H1 (cell line): ENCODE results near the gene ASB3. TPM values are rescaled to one million over a fixed set of nuclear protein-coding genes. Genes with fewer than 3 reads are reported as not detected.

Source experiments
- CTCF ChIA-PET: fragments of 300-600 bp; sonication (Branson Sonifier 250); formaldehyde crosslinking; loops from one replicate; lab custom pipeline; 2021; ENCODE audit not compliant: partially characterized antibody; lab: Charles Lee
- POLR2A ChIA-PET: fragments of 300-600 bp; sonication (Branson Sonifier 250); formaldehyde crosslinking; loops from one replicate; lab custom pipeline; 2021; ENCODE audit warnings: inconsistent platforms; ENCODE audit not compliant: partially characterized antibody; lab: Charles Lee
- DNase-seq, 2 experiments: peaks; one replicate each; pipeline versions ENCODE4 v3.0.0 to v3.0.0-alpha.2; 2010 to 2022; ENCODE audit warnings: low spot score in 2 of 2, low read depth in 1 of 2, mixed read lengths in 1 of 2
- FAIRE-seq: peaks from 2 replicates; lab custom pipeline; 2011; peaks lifted over from hg19 to GRCh38; lab: Jason Lieb, UNC
- H2AFZ ChIP-seq: 2 replicates; pipeline ENCODE4 v1.8.1; 2012; ENCODE audit warnings: low read length, inconsistent platforms
- H2AK5ac ChIP-seq: 2 replicates; pipeline ENCODE4 v1.6.1; 2013; ENCODE audit warnings: low read depth, low read length
- H2BK120ac ChIP-seq: replicated peaks from 2 replicates; pipeline ENCODE3; 2013; ENCODE audit warnings: low read depth, low read length, inconsistent platforms
- H2BK12ac ChIP-seq: 2 replicates; pipeline ENCODE4 v1.6.1; 2013; ENCODE audit warnings: low read depth, low read length
- H2BK15ac ChIP-seq: 2 replicates; pipeline ENCODE4 v1.6.1; 2013; ENCODE audit warnings: low read length
- H2BK20ac ChIP-seq: 2 replicates; pipeline ENCODE4 v1.6.1; 2013; ENCODE audit warnings: low read length
- H2BK5ac ChIP-seq: 2 replicates; pipeline ENCODE4 v1.6.1; 2013; ENCODE audit warnings: low read depth, low read length
- H3K14ac ChIP-seq: 2 replicates; pipeline ENCODE4 v1.6.1; 2013; ENCODE audit warnings: inconsistent platforms; ENCODE audit not compliant: insufficient read length
- H3K18ac ChIP-seq: 2 replicates; pipeline ENCODE4 v1.6.1; 2013; ENCODE audit warnings: low read length; ENCODE audit errors: extremely low read depth
- H3K23ac ChIP-seq: 2 replicates; pipeline ENCODE4 v1.6.1; 2013; ENCODE audit warnings: inconsistent platforms; ENCODE audit not compliant: insufficient read length
- H3K23me2 ChIP-seq: 2 replicates; pipeline ENCODE4 v1.6.1; 2013; ENCODE audit warnings: low read depth, low read length
- H3K27ac ChIP-seq: 2 replicates; pipeline ENCODE4 v1.6.1; 2011; ENCODE audit warnings: low read depth, low read length, inconsistent platforms
- H3K27me3 ChIP-seq, 4 experiments: replicated peaks in 1 of 4; 1 replicate in 1 of 4; 2 replicates in 3 of 4; pipeline versions ENCODE4 v1.6.1 to v1.8.1; 2011 to 2013; ENCODE audit warnings: low read length in 3 of 4, mild to moderate bottlenecking in 3 of 4, inconsistent platforms in 2 of 4, mixed read lengths in 2 of 4, moderate library complexity in 1 of 4; ENCODE audit not compliant: control insufficient read depth in 3 of 4, insufficient read depth in 3 of 4; ENCODE audit errors: extremely low read depth in 1 of 4
- H3K36me3 ChIP-seq, 4 experiments: 2 replicates each; pipeline versions ENCODE4 v1.6.1 to v1.8.1; 2011 to 2013; ENCODE audit warnings: mild to moderate bottlenecking in 4 of 4, low read length in 3 of 4, moderate library complexity in 2 of 4, control low read depth in 1 of 4, inconsistent platforms in 1 of 4; ENCODE audit not compliant: insufficient read depth in 4 of 4, control insufficient read depth in 2 of 4
- H3K4ac ChIP-seq: replicated peaks from 2 replicates; pipeline ENCODE3; 2013; ENCODE audit warnings: low read length, low read depth, mixed read lengths, inconsistent platforms; ENCODE audit not compliant: insufficient read length
- H3K4me1 ChIP-seq, 4 experiments: replicated peaks in 1 of 4; 1 replicate in 1 of 4; 2 replicates in 3 of 4; pipeline versions ENCODE4 v1.6.1 to v1.8.1; 2011 to 2013; ENCODE audit warnings: low read length in 3 of 4, inconsistent platforms in 2 of 4, mixed read lengths in 1 of 4; ENCODE audit not compliant: insufficient read depth in 4 of 4, control insufficient read depth in 3 of 4
- H3K4me2 ChIP-seq, 2 experiments: 2 replicates each; pipeline versions ENCODE4 v1.6.1 to v1.8.1; 2011 to 2013; ENCODE audit warnings: low read depth in 2 of 2, low read length in 2 of 2, control low read depth in 1 of 2, inconsistent platforms in 1 of 2, mild to moderate bottlenecking in 1 of 2; ENCODE audit not compliant: insufficient read depth in 1 of 2
- H3K4me3 ChIP-seq, 4 experiments: fragments of 200-600, 300-600 bp in 1 of 4; sonication (generic), shearing (Covaris generic), sonication (Bioruptor Twin) in 1 of 4; 2 replicates each; pipeline versions ENCODE4 v1.5.1 to v1.8.1; 2011 to 2016; ENCODE audit warnings: low read length in 4 of 4, low read depth in 3 of 4, control low read depth in 2 of 4, inconsistent platforms in 2 of 4, mild to moderate bottlenecking in 2 of 4, mixed read lengths in 1 of 4, moderate library complexity in 1 of 4; ENCODE audit not compliant: insufficient read depth in 2 of 4; ENCODE audit errors: extremely low read depth in 1 of 4
- H3K56ac ChIP-seq: replicated peaks from 2 replicates; pipeline ENCODE3; 2013; ENCODE audit warnings: low read depth, mild to moderate bottlenecking, mixed read lengths, low read length, inconsistent platforms; ENCODE audit not compliant: insufficient read length
- H3K79me1 ChIP-seq: 2 replicates; pipeline ENCODE4 v1.6.1; 2013; ENCODE audit warnings: low read depth, low read length, control low read depth
- H3K79me2 ChIP-seq, 2 experiments: 2 replicates each; pipeline versions ENCODE4 v1.6.1 to v1.8.1; 2012 to 2013; ENCODE audit warnings: low read length in 2 of 2, mild to moderate bottlenecking in 2 of 2, inconsistent platforms in 1 of 2; ENCODE audit not compliant: insufficient read depth in 2 of 2, control insufficient read depth in 1 of 2
- H3K9ac ChIP-seq, 4 experiments: replicated peaks in 1 of 4; 1 replicate in 1 of 4; 2 replicates in 3 of 4; pipeline versions ENCODE4 v1.6.1 to v1.8.1; 2011 to 2013; ENCODE audit warnings: low read depth in 3 of 4, low read length in 3 of 4, control low read depth in 2 of 4, mild to moderate bottlenecking in 2 of 4, moderate library complexity in 2 of 4, inconsistent platforms in 1 of 4; ENCODE audit errors: extremely low read depth in 1 of 4
- H3K9me3 ChIP-seq, 2 experiments: 2 replicates each; pipeline versions ENCODE4 v1.6.1 to v1.8.1; 2012 to 2013; ENCODE audit warnings: mild to moderate bottlenecking in 2 of 2, moderate library complexity in 2 of 2, control low read depth in 1 of 2, inconsistent platforms in 1 of 2, low read depth in 1 of 2, low read length in 1 of 2, mixed read lengths in 1 of 2; ENCODE audit not compliant: insufficient read depth in 2 of 2
- H4K20me1 ChIP-seq, 2 experiments: replicated peaks in 1 of 2; 2 replicates each; pipeline versions ENCODE3 to v1.8.1; 2011 to 2013; ENCODE audit warnings: inconsistent platforms in 2 of 2, low read length in 2 of 2, mild to moderate bottlenecking in 1 of 2; ENCODE audit not compliant: insufficient read depth in 2 of 2, control insufficient read depth in 1 of 2
- H4K5ac ChIP-seq: 2 replicates; pipeline ENCODE4 v1.6.1; 2013; ENCODE audit warnings: low read length, low read depth, mixed read lengths, inconsistent platforms; ENCODE audit not compliant: insufficient read length
- H4K8ac ChIP-seq: 2 replicates; pipeline ENCODE4 v1.8.0; 2013; ENCODE audit warnings: mild to moderate bottlenecking, moderate library complexity, low read length, inconsistent platforms; ENCODE audit not compliant: insufficient read depth; ENCODE audit errors: extremely low read depth
- H4K91ac ChIP-seq: replicated peaks from 2 replicates; pipeline ENCODE3; 2013; ENCODE audit warnings: low read length, mixed read lengths, inconsistent platforms; ENCODE audit not compliant: insufficient read length
- ASH2L ChIP-seq: fragments of 200-600, 300-600 bp; sonication (generic); IDR thresholded peaks from one replicate; pipeline ENCODE4 v1.7.1; 2017; ENCODE audit warnings: low read length
- CEBPB ChIP-seq: IDR thresholded peaks from 2 replicates; pipeline ENCODE4 v1.6.1; 2012; ENCODE audit warnings: low read depth, low read length
- EZH2 ChIP-seq: fragments of 200-600 bp; sonication (generic); IDR thresholded peaks from 2 replicates; pipeline ENCODE4 v1.7.1; 2012; ENCODE audit warnings: low read depth, mild to moderate bottlenecking, moderate library complexity, low read length, inconsistent platforms; ENCODE audit not compliant: severe bottlenecking
- GABPA ChIP-seq: IDR thresholded peaks from 2 replicates; pipeline ENCODE4 v1.6.1; 2011; ENCODE audit warnings: mild to moderate bottlenecking, low read length, moderate library complexity, borderline replicate concordance; ENCODE audit not compliant: insufficient read depth
- KDM1A ChIP-seq: fragments of 200-600, 300-600 bp; sonication (generic); IDR thresholded peaks from 2 replicates; pipeline ENCODE4 v1.7.1; 2016; ENCODE audit warnings: mild to moderate bottlenecking, low read length, borderline replicate concordance
- NRF1 ChIP-seq: IDR thresholded peaks from 2 replicates; pipeline ENCODE4 v1.6.1; 2011; ENCODE audit warnings: mild to moderate bottlenecking, low read depth, low read length, improper control_type of control experiment
- SIN3A ChIP-seq, 2 experiments: IDR thresholded peaks in 1 of 2; conservative IDR thresholded peaks in 1 of 2; 2 replicates each; pipeline ENCODE4 v1.6.1; 2011 to 2012; ENCODE audit warnings: low read length in 2 of 2, improper control_type of control experiment in 1 of 2, low read depth in 1 of 2, mild to moderate bottlenecking in 1 of 2
- SUZ12 ChIP-seq: fragments of 200-600 bp; sonication (generic); IDR thresholded peaks from 2 replicates; pipeline ENCODE4 v1.6.1; 2012; ENCODE audit warnings: mild to moderate bottlenecking, inconsistent platforms, low read length, moderate library complexity, mixed read lengths
- TAF1 ChIP-seq: IDR thresholded peaks from 2 replicates; pipeline ENCODE4 v1.6.1; 2011; ENCODE audit warnings: mild to moderate bottlenecking, low read depth, low read length
- TAF7 ChIP-seq: optimal IDR thresholded peaks from 2 replicates; pipeline ENCODE3; 2011; ENCODE audit warnings: low read depth, mild to moderate bottlenecking, inconsistent platforms, low read length, moderate library complexity, borderline replicate concordance
- TCF12 ChIP-seq: IDR thresholded peaks from 2 replicates; pipeline ENCODE4 v1.6.1; 2011; ENCODE audit warnings: low read depth, mild to moderate bottlenecking, low read length
- WGBS, 2 experiments: shearing (Covaris generic) in 1 of 2; methylation state at CpG; one replicate each; pipeline versions ENCODE4 v1.1.6 to v1.1.7; 2013 to 2015; ENCODE audit warnings: low lambda C conversion rate in 2 of 2, mixed read lengths in 2 of 2, inconsistent platforms in 1 of 2, low coverage in 1 of 2, missing lambda C conversion rate in 1 of 2; ENCODE audit not compliant: insufficient replicate concordance in 2 of 2, insufficient coverage in 1 of 2, insufficient read length in 1 of 2; ENCODE audit errors: extremely low coverage in 1 of 2, missing lambda C conversion rate in 1 of 2; 5-methylcytosine and 5-hydroxymethylcytosine counted together
- polyA plus RNA-seq, 7 experiments: library from polyadenylated mRNA; depleted of rRNA in 3 of 7; stranded (reverse) in 5 of 7; unstranded in 2 of 7; fragments of >200 nt in 5 of 7; fragments of 200-250 nt in 2 of 7; gene quantifications; 1 replicate in 5 of 7; 2 replicates in 1 of 7; 4 replicates in 1 of 7; pipeline versions ENCODE4 v1.2.1 to v1.2.3, GENCODE V29; 2011 to 2013; ENCODE audit warnings: missing spikeins in 2 of 7, mixed read lengths in 2 of 7
- total RNA-seq: library from RNA; stranded (reverse); fragmentation: NEBNext Ultra II Directional; extraction: Animal tissue kit (Norgen Biotek cat#: 25700); gene quantifications from 2 replicates; pipeline ENCODE4 v1.2.1, GENCODE V29; 2021

The ASB3 gene
- total and polyA plus RNA-seq, 2 of the 8 experiments (the other 6 are each of a cell fraction or from before 2014, with no cell fraction given), result 22.6 to 25.4 TPM

DNA sequence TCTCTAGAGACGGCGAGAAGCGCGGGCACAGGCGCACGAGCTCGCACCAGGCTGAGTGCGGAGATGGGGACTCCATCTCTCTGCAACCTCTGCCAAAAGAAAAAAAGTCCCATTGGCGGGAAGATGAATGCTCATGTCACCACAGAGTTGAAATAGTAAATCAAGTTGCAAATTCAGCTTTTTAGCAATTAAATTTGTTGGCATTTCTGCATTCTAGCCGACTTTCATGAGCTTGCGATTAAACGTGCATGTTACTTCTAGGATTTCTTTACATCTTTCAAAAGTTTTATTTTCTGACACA is 18.6 kb downstream of the ASB3 start:
- 2% methylated on average over 12 of the region's 12 CpGs; no CpG with 5 or more reads in 1 of the 2 experiments for WGBS, 2 experiments
- CTCF ChIA-PET, result interaction anchor here (0.9 to 1.9 kb wide), 2 partner anchors 9 to 16 kb away, joined by 3 to 6 read pairs; no protein-coding TSS in a partner anchor

More for the DNA sequence above, 18.6 kb downstream of the ASB3 start:
- H2BK15ac ChIP-seq, result no peak overlapping the region
- peaks cover 2% of the 10 kb centered on the region; the same call in 1 of the 2 replicates for H3K23me2 ChIP-seq
- FAIRE-seq (no peak), DNase-seq (no peak)
- H3K14ac ChIP-seq, result no peak overlapping the region
- H3K4me2 ChIP-seq, result peak overlapping the region; percentile 61 to 85
- H3K23ac ChIP-seq, result no peak overlapping the region
- H3K79me1 ChIP-seq, result no peaks in the 10 kb centered on the region
- no peak overlapping the region for H2BK12ac ChIP-seq
- POLR2A ChIA-PET, result interaction anchor here (1.0 to 11.3 kb wide), 7 partner anchors 8 to 123 kb away, joined by 3 to 124 read pairs (median 3); partner anchors contain the start of genes ASB3, ERLEC1 and GPR75
- H3K9ac ChIP-seq, result peak overlapping the region; percentile 71 to 92 (median 86)
- H2AFZ ChIP-seq, result no peak overlapping the region
- no peak overlapping the region for H2AK5ac ChIP-seq
- H4K8ac ChIP-seq, result peak overlapping the region; percentile 77
- peak overlapping the region; percentile 17 for H3K18ac ChIP-seq
- no peak overlapping the region for H2BK120ac ChIP-seq
- H3K4me3 ChIP-seq, result peak overlapping the region; percentile 68 to 91 (median 76)
- H3K27ac ChIP-seq, result peak overlapping the region; percentile 72
- peaks cover 3 to 4% of the 10 kb centered on the region in 2 experiments for H4K20me1 ChIP-seq
- H2BK20ac ChIP-seq, result no peak overlapping the region
- H4K5ac ChIP-seq, result peak overlapping the region; percentile 62
- TF ChIP-seq KDM1A, result no peak
- no peak for TF ChIP-seq TAF1
- no peak for TF ChIP-seq EZH2
- TF ChIP-seq SIN3A (conservative IDR thresholded peaks at IDR 0.05 in 1 of 2, IDR thresholded peaks at IDR 0.05 in 1 of 2; ENCODE audit: low read depth in 1 of 2, low read length in 2 of 2), result 0 out of 4 replicates have a peak, but pooled peaks of 1 of the 2 experiments have one; percentile 25
- no peak for TF ChIP-seq GABPA
- no peak for TF ChIP-seq SUZ12
- no peak for TF ChIP-seq NRF1
- TF ChIP-seq TAF7, result no peak
- no peak for TF ChIP-seq TCF12
- TF ChIP-seq CEBPB, result no peak
- peak; percentile 19 for TF ChIP-seq ASH2L
- peak overlapping the region; percentile 87 for H3K56ac ChIP-seq
- H3K4me1 ChIP-seq, result peaks cover 0 to 3% (median 0%) of the 10 kb centered on the region in 4 experiments; a peak in 1 of 7 replicates
- H2BK5ac ChIP-seq, result peak overlapping the region; percentile 92; the same call in 1 of the 2 replicates
- H4K91ac ChIP-seq, result no peak overlapping the region
- no peaks in the 10 kb centered on the region for H3K27me3 ChIP-seq
- no peaks in the 10 kb centered on the region for H3K9me3 ChIP-seq
- peaks cover 0 to 7% (median 3%) of the 10 kb centered on the region in 4 experiments; a peak in 3 of 8 replicates for H3K36me3 ChIP-seq
- peaks cover 0 to 34% of the 10 kb centered on the region in 2 experiments; a peak in 2 of 4 replicates for H3K79me2 ChIP-seq
- no peak overlapping the region for H3K4ac ChIP-seq
